EL (cell line): ENCODE measurements around the gene SP140L.
A peak's percentile ranks its signal among the peaks of the same experiment; 100 is the strongest.
"Not testable (repeated sequence)": the region's sequence is repeated elsewhere in the genome, so short reads cannot be mapped to it uniquely, and the experiment has no call there.

Experiments
- DNase-seq: peaks from one replicate; pipeline ENCODE4 v3.0.0-alpha.2; 2016

The SP140L gene

DNA sequence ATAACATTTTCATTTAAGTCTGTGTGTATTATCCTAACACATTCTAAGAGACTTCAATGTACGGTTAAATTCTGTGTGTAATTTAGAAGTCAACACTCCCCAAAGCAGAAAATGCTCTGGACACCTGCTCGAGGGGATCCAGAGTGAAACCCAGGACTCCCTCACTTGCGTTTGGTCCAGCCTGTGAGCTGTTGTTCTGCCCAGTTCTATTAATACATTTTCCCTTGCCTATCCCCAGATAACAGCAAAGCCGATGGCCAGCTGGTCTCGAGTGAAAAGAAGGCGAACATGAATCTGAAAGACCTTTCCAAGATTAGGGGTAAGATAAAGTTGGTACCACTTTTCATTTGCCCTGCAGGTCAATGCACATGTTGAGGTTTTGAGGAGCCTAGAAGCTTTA lies 58.0 kb downstream of the SP140L start:
- no peak for DNase-seq

DNA sequence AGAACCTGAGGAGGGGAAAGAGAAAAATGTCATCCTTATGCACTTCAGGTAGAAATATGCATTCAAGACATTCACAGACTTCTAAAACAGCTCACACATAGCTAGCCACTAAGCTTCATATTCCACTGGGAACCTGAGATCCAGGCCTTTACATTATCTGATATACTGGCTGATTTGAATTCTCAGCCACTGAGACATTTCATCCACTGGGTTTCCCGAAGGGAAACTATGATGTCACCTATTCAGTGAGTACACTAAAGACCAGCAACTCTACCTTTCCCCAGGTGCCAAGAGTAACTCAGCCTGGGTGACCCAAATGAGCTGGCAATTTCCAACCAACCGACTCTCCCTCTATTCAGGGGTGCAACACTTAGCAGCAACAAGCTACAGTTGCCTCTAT lies 67.3 kb downstream of the SP140L start:
- no peak for DNase-seq

DNA sequence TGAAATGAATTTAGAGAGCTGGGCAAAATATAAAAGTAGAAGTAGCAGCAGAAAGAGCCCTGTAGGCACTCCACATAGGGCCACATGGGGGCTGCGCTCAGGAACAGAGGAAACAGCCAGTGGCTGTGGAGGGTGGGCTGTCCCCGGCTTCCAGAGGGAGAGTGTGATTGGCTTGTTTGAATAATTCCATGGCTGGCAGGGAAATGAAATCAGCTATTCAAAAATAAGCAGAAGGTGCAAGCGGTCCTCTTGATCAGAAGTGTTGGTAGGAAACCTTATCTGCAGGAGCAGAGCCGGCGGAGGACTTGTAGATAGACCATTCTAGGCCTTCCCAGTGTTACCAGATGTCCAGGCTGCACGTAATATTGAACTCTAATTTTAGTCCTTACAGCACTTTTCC lies 71.7 kb downstream of the SP140L start:
- not testable (repeated sequence) for DNase-seq

DNA sequence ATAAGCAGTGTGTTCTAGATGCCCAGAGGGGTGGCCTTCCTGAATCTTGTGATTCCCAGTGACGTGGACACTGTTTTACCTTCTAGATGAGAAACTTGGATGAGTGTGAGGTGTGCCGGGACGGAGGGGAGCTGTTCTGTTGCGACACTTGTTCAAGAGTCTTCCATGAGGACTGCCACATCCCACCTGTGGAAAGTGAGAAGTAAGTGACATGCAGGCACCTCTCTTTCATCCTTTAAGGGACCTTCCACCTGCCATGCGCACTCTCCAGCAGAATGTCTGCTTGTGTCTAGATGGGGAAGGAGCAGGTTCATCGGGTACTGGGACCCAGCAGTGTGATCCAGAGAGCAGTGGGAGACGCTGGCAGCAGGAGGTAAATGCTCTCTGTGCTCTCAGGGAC lies 73.0 kb downstream of the SP140L start:
- DNase-seq, result no peak

DNA sequence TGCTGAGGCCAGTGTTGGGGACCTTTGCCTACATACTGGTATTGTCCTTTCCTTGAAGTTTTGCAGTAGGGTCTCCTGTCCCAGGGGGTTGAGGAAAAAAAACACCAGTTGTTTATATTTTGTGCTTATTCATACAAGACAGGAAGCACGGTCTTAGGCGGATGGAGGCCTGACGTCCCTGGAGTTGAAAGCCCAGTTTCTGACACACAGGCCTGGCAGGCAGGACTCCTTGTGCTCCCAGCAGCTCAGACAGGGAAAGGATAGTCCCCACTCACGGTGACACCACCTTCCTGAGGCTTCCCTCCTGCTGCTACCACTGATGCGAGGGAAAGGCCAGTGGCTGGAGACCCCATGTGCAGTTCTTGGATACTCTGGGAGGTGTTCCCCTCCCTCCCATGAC lies 73.5 kb downstream of the SP140L start:
- DNase-seq, result no peak

DNA sequence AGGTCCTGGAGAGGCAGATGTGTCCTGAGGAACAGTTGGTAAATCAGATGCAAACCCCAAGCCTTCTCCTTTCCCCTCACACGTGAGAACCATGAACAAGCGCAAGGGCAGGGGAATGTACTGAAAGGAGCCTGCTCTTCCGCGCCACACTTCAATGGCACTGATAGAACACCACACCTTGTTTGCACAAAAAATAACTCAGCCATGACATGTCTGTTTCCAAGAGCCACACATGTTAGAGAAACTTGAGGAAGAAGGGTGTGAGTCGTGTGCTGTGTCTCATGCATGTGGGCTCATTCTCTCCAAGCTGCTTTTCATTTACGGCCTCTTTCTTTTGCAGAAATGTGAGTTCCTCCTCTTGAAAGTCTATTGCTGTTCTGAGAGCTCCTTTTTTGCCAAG lies 74.0 kb downstream of the SP140L start:
- not testable (repeated sequence) for DNase-seq

DNA sequence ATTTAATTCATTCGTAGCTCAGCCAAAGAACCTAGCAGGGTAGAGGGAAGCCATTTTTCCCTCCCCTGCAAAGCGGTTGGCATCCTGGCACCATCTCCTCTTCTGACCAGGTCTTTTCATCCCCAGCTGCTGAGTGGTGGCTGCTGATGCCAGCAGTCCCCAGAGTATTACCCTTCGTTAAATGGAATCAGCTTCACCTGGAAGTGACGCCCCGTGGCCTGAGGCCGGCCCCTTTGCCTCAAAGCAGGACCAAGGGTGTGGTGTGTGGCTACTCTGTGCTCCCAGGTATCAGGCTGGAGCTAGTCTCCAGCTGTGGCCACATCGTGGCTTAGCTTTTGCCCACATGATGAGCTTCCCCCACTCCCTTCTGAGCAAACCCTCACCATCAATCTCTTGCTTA lies 76.8 kb downstream of the SP140L start:
- DNase-seq, result no peak

DNA sequence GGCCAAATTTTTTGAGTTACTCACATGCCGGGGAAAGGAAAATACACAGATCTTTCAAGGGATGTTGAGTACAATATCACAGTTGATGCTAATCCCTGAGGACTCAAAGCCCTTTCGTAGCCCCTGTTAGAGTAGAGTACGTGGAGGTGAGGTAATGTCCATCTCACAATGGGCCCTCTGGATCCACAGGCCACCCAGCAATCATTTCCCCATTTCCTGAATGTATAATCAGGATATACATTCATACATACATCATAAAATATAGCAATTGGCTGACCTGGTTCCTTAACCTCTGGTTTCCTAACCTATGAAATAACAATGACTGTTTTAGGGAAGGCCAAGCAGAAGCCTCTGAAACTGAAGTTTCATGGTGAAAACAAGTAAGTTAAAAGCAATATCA lies 78.8 kb downstream of the SP140L start:
- DNase-seq, result no peak

DNA sequence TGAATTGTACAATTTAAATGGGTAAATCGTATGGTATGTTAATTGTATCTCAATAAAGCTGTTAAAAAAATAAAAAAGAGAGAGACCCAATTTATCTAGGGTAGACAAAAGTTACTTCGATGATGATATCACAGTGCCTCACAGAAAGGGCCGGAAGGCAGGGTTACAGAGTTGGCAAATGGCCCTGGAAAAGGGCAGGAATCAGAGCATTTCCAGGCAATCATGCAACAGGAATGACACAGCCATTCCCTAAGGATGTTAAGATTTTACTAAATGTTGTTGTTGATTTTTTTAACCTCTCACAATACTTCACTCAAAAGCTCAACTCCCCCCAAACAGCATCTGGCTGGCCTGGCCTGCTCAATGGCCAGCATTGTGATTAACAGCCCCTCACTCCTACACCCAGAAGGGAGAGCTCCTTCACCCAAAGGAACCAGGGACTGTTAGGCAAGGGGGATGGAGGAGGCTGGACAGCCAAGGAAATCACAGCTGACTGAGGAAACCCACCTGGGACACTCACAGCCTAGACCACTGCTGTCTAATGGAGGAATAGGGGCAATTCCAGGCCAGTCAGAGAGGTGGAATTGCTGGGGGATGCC lies 81.3 kb downstream of the SP140L start:
- peak; percentile 88 for DNase-seq

DNA sequence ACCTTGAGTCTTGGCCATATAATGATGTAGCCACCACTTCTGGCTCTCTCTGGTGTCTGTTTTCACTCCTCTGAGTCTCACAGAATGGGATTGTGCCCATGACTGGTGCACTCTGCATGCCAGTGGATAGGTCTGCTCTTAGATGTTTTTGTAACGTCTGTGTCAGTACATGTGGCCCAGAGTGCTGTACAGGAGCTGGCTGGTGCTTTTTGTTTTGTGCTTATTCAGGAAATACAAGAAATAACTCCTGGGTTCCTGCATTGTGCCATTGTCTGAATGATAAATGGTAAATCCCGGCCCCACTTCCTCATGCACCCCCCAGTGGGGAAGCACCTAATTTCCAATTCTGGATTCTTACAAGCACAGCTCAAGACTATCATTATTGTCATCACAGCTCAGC lies 82.3 kb downstream of the SP140L start:
- DNase-seq, result not testable (repeated sequence)

DNA sequence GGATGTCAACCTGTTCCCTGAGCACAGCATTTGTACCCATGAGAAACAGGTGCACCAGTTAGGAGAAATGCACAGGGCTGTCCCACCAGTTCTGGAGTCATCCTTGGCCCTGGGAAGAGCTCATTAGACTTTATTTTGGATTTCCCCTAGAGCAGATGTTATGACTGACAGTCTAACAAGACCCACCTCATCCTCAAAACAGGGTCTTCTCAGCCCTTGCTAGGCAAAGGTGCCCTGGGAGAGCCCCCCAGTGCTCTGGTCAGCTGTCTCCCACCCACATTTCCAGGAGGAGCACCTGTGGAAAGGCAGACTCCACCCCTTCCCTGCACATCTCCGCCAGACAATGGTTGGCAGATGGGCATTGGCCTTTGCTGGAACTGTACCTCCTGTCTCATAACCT lies 83.3 kb downstream of the SP140L start:
- DNase-seq, result no peak

DNA sequence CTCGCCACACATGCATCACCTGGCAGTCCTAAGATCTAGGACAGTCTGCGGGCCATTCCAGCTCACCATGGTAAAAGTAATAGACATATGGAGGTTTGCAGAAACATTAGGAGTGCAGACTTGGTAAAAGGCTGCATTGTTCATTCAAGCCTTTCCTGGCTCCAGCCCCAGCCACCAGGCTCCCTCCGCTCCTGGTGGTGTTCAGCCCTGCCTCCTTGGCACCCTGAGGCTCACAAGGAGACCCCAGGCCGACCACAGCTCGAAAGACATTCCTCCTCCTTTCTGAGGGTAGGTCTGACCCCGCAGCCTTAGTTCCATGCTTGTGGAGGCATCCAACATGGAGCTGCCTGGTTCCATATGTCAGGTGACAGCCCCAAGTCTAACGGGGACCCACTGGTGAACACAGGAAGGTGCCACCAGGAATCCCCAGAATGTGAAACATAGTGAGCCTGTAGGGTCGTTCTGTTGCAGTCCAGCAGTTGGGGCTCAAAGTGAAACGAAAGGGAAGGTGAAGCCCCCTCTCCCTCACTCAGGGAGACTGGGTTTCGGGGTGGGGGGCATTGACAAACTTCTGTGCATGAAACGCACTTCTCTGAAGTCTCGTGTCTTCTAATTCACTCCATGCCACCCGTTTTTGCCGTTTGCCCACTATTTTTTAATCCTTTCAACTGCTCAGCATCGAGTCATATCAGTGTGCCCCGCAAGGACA lies 84.0 kb downstream of the SP140L start:
- no peak for DNase-seq

DNA sequence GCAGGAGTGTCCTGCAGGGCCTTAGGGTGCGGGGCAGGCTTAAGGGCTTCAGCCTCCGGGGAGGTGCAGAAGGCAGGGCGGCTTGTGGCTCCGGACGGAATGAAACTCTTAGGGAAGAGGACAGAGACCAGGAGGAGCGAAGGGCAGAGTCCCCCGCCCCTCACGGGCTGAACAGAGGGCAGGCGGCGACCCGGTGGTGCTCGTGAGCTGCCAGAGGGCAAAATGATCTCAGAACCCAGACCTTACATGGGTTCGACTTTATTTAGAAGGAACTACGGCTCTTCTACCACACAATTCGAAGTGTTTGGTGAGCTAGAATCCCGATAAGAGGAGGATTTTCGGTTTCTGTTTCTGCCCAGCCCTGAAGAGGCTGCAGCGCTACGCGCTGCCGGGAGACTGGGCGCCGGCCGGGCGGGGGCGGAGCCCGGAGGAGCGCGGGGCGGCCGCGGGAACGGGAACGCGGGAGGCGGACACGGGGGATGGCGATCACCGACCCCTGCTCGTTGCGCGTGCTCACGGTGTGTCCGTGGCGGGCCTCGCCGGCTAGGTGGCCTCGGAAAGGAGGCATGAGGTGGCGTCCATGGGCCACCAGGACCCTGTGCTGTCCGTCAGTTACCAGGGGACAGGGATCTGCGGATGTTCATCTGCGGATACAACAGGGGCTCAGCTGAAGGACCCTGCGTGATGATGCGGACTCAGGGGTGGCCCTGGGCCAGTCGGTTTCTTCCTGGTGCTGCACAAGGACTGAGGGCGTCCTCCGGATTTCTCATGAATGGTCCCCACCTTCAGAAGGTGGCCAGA lies 84.8 kb downstream of the SP140L start:
- DNase-seq, result peak; percentile 67

DNA sequence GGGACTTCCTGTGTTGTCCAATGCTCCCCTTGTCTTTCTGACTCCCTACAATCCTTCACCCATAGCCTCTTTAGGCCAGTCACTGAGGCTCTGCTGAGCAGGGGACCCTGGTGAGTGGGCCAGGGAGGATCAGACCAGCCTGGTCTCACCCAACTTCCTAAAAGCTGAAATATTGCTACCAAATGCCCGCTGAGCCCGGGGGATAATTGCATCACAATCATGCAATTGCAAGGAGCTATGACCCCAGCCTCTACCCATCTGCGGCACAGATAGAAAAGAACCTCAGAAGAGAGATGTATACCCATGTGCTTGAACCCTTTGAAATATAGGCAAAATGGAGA lies 85.3 kb downstream of the SP140L start:
- DNase-seq, result no peak

DNA sequence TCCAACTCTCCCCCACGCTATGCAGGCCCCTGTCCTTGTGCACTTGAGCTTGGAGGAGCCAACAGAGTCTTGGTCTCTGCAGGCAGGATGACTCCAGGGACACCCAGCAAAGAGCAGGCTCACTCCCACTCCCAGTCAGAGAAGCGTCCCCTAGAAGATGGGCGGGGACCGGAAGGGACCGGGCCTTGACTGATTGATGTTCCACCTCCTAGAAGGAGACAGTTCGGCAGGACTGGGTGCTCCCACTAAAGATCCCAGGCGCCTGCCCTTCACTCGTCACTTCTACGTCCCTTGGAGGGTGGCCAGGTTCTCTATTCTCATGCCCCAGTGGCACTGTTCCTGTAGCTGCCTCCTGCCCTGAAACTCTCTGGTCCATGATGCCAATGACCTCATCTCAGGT lies 85.9 kb downstream of the SP140L start:
- no peak for DNase-seq

DNA sequence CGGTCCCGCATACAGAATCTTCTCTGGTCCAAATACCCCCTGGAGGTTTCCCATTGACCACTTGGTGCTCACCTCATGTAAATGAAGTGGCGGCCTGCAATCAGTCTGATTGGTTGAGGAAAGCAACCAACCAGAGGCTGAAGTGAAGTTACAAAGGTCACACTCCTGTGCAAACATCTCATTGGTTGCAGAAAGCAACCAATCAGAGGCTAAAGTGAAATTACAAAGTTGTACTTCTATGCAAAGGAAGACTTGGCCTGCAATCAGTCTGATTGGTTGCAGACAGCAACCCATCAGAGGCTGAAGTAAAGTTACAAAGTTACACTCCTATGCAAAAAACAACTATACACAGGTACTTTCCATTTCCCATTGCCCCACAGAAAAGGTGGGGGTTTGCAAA lies 86.5 kb downstream of the SP140L start:
- DNase-seq, result no peak

DNA sequence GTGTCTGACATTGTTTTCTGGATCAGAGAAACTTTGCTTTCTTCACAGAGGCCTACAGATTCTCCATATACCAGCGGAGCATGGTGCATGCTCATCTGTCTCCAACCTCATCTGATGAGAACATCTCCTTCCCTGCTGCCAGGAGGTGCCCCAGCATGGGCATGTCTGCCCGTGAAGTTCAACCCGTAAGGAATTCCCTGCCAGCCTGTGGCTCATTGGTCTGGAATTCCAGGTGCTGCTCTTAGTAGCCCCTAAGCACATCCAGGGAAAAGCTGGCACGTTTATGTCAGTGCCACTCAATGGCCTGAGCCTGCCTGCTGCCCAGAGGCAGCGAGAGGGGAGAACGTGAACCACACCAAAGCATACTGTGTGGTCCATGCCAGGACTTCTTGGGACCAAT lies 87.3 kb downstream of the SP140L start:
- DNase-seq, result no peak

DNA sequence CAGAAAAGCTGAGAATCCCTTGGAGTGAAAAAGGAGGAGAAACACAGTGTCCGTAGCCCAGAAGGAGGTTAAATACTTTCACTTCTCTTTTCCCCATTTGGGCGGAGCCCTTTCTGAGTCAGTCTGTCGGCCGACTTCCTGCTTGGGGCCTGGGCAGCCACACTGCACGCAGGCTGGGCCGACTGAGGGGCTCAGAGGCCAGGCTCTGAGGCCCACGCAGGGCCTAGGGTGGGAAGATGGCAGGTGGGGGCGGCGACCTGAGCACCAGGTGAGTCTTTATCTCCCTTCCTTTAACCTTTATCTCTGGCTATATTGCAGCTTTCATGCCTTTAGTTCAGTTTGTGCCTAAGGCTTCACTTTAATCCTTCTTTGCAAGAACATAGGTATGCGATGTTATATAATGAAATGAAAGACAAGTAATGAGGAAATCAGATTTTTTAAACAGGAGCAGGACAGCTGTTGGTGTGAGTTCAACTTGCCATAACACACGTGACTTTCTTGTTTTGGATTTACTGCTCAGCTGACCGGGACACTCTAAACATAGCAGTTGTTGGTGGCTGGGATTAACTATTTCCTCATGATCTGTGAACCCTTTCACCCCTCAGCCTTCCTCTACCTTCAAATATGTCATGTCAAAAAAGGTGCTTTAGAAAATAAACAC lies 89.2 kb downstream of the SP140L start, which contains the start of gene SP100:
Gene SP100 (plus strand): TSS at position 141 of the 661 bp plus-strand sequence. CDS start 96 bp downstream, at position 237.
- DNase-seq, result peak; percentile 92

DNA sequence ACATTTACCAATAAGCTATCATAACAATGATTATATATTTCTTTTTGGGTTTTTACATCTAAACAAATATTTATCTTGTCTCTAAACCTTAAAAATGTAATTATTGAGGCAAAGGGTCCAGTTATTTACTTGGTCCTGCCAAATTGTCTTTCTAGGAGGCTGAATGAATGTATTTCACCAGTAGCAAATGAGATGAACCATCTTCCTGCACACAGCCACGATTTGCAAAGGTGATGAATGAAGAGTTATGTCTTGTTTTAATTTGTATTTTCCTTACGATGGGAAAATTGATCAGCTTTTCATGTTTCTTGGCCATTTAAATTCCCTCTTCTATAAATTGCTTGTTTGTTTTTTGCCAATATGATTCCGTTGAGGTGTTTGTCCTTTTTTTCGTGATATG lies 90.4 kb downstream of the SP140L start:
- no peak for DNase-seq

DNA sequence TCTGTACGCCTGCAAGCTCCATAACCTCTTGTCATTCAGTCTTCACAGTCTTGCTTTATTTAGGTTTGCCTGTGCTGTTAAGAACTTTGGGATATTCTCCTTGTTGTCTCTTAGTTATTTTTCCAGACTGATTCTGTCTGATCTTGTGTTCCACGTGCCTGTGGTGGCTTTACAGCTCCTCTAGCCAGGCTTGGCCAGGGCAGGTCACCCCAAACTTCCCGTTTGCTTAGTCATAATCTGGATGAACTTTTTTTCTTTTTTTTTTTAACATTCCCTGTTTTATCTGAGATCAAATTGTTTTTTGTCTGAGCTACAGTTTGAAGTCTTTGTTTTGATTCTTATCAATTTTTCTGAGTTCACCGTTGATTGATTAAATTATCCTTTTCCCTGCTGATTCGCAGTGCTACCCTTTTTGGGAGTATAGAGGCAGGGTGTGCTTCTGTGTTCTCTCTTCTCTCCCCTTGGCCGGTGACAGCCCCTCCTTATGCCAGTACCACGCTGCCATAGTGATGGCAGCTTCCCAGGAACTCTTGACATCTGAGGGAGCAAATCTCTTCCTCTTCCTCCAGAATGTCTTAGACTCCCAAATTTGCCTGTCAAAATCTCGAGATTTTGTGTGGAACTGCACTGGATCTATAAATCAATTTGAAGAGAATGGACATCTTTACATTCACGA lies 91.5 kb downstream of the SP140L start:
- peak; percentile 77 for DNase-seq

DNA sequence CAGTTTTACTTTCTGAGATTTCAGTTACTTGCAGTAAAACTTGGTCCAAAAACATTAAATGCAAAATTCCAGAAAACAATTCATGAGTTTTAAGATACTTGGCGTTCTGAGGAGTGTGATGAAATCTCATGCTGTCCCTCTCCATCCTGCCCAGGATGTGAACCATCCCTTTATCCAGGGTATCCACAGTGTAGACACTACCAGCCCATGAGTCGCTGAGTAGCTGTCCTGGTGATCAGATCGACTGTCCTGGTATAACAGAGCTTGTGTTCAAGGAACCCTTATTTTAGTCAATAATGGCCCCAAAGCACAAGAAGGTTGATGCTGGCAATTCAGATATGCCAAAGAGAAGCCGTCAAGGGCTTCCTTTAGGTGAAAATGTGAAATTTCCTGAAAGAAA lies 92.2 kb downstream of the SP140L start:
- no peak for DNase-seq

DNA sequence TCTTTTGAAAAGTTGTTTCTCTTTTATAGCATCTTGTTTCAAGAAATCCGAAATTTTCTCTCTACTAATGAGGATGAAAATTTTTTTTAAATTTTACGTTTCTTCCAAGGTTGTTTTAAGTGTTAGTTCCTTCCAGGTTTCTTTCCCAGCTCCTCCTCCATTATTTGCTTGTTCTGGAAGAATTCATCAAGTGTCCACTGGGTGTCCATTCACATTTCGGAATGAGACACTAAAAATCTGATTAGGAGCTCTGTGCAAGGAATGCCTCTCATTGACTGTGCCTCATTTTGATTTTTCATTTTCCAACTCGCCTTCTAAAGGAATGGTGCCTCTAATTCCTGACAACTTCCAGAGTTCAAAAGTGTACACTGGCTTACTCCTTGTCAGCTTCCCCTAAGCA lies 95.2 kb downstream of the SP140L start:
- no peak for DNase-seq

DNA sequence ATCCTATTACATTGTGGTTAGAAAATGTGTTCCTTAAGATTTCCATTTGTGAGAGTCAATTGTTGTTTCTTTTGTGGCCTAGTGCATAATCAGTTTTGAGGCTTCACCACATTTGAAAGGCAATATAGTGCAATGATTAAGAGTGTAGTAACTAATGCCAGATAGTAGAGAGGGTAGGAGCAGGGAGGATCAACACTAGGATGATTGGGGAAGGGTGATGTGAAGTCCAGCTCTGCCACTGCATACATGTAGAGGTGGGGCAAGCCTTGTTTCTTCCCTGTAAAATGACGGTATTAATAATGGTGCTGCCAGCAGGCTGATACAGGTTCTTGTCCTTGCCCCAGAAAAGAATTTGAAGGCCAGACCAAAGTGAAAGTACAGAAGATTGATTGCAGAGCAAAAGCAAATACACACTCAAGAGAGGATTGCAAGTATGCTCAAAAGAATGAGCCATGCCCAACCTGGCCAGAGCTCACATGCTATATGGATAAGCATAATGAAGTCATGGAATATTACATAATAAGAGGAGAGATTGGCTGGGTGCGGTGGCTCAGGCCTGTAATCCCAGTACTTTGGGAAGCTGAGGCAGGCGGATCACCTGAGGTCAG lies 97.0 kb downstream of the SP140L start:
- no peak for DNase-seq
